HAP-1 (cell line): ENCODE measurements around the gene MOV10L1.

ENCODE experiments used
- DNase-seq, 2 experiments: peaks; one replicate each; pipeline ENCODE4 v3.0.0-alpha.2; 2016 to 2020; ENCODE audit warnings: low spot score in 2 of 2
- H3K27me3 ChIP-seq: fragments of 250-450 bp; sonication (Bioruptor Pico); 2 replicates; pipeline ENCODE4 v1.5.1; 2020; ENCODE audit warnings: low read depth, mild to moderate bottlenecking, moderate library complexity
- H3K36me3 ChIP-seq: fragments of 250-450 bp; sonication (Bioruptor Pico); replicated peaks from 2 replicates; pipeline ENCODE4 v1.5.1; 2020; ENCODE audit warnings: mild to moderate bottlenecking
- H3K4me1 ChIP-seq: fragments of 250-450 bp; sonication (Bioruptor Pico); 2 replicates; pipeline ENCODE4 v1.5.1; 2020; ENCODE audit warnings: mild to moderate bottlenecking
- H3K4me3 ChIP-seq: fragments of 250-450 bp; sonication (Bioruptor Pico); 2 replicates; pipeline ENCODE4 v1.5.1; 2020; ENCODE audit warnings: mild to moderate bottlenecking, moderate library complexity
- H3K9me3 ChIP-seq: fragments of 250-450 bp; sonication (Bioruptor Pico); 2 replicates; pipeline ENCODE4 v1.5.1; 2020; ENCODE audit warnings: mild to moderate bottlenecking, moderate library complexity
- in situ Hi-C: fragments of 300-500 bp; cut with MboI; formaldehyde crosslinking; loops from 3 replicates; pipeline ENCODE4 v1.14.3; 2020; ENCODE audit warnings: low sequenced_read_pairs, inconsistent platforms, mixed read lengths

Gene MOV10L1

DNA sequence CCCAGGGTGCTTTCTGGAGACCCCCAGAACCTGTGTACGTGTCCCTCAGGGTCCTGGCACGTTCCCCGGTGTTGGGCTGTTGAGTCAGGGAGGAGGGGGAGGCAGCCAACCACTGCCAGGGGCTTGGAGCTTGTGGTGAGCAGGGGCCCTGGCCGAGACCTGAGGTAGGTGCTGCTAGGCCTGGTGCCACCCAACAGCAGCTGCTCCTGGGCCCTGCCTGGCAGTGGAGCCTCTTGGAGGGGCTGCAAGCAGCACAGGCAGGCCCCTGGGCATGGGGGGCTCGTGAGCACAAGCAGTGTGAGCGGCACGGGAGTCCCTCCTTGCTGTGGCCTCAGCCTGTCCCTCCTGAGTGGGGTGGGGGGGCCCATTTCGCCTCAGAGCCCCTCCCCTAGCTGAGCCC is 103.8 kb downstream of the MOV10L1 start:
- no peak for DNase-seq
- H3K4me1 ChIP-seq: peaks cover 15% of the 10 kb centered on the region
- peaks cover 61% of the 10 kb centered on the region for H3K36me3 ChIP-seq
- H3K4me3 ChIP-seq: no peak overlapping the region
- H3K9me3 ChIP-seq: no peaks in the 10 kb centered on the region
- no peaks in the 10 kb centered on the region for H3K27me3 ChIP-seq
- in situ Hi-C loops: no loop called here

DNA sequence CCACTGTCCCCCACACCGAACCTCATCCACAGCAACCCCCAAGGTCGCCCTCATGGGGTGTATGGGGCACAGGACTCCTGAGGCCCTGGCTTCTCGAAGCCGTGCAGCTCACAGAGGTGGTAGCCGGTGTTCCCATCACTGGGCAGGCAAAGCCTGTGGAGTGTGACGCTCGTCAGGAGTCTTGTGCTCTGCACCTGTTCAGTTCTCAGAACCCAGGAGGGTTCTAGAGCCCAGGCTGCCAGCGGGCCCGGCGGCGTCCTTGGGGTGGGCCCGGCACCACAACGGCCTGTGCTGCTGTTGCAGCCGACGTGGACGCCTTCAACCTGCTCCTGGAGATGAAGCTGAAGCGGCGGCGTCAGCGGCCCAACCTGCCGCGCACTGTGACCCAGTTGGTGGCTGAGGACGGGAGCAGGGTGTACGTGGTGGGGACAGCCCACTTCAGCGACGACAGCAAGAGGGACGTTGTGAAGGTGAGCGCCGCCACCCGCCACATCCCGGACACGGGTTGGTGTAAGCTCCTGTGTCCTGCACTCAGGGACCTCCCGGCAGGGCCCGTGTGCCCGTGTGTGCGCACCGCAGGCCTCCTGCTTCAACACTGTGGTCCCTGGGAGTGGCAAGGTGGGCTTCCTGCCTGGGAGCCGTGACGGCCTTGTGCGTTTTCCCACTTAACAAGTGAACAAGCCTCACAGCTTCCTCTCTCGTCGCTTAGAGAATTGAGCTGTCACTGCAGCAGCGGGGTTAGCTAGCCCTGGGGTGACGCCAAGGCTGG is 104.4 kb downstream of the MOV10L1 start:
- no peaks in the 10 kb centered on the region for H3K27me3 ChIP-seq
- no peak overlapping the region for H3K4me3 ChIP-seq
- no peaks in the 10 kb centered on the region for H3K9me3 ChIP-seq
- no peak for DNase-seq
- in situ Hi-C loops: no loop called here
- H3K4me1 ChIP-seq: peaks cover 15% of the 10 kb centered on the region
- H3K36me3 ChIP-seq: peaks cover 61% of the 10 kb centered on the region

DNA sequence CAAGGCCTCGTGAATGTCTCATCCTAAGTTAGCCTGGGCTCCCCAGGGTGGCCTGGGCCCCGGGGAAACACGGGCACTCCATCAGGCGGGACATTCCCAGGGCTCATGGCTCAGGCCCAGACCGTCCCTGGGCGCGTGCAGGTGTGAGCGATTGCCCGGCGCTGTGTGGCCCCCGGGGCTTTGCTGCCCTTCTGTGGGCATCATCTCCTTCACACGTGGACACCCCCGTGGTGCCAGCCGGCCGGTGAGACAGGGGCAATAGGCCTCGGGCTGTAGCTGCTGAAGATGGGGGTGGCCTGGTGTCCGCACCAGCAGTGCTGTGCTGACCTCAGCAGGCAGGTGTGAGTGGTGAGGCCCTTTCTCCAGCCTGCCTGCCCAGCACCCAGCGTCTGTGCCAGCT is 106.5 kb downstream of the MOV10L1 start:
- H3K27me3 ChIP-seq: no peaks in the 10 kb centered on the region
- in situ Hi-C loops: no loop called here
- no peaks in the 10 kb centered on the region for H3K9me3 ChIP-seq
- DNase-seq: no peak
- peaks cover 64% of the 10 kb centered on the region for H3K36me3 ChIP-seq
- 0 out of 2 replicates have a peak, but pooled peaks cover 5% of the 10 kb centered on the region for H3K4me1 ChIP-seq
- no peak overlapping the region for H3K4me3 ChIP-seq

DNA sequence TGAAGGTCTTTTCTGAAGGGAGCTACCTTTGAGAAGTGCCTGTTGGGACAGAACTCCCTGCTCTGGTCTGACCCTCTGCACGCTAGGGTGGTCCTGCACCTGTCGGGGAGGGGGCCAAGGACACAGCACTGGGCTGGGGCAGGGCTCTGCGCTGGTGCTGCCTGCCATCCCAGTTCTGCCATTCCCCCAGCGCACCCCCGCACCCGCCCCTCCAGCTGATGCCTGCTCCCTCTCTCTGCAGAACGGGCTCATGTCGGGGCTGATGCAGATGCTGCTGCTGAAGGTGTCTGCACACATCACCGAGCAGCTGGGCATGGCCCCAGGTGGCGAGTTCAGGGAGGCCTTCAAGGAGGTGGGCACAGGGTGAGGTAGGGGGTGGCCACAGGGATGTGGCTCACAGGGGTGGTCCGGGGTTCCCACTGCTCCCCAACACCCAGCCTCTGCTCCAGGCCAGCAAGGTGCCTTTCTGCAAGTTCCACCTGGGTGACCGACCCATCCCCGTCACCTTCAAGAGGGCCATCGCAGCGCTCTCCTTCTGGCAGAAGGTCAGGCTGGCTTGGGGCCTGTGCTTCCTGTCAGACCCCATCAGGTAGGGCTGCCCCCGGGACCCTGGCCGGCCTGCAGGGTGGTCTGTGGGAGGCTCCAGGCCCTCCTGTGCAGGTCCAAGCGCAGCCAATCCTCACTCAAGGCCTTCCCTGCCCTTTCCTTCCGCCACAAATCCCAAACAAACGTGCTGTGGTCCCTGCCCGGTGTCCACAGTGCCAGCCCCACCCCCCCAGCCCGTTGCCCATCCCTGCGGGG is 107.4 kb downstream of the MOV10L1 start:
- Histone ChIP-seq H3K4me3 (no peak overlapping the region), H3K36me3 (peaks cover 54% of the 10 kb centered on the region), H3K4me1 (0 out of 2 replicates have a peak, but pooled peaks cover 5% of the 10 kb centered on the region), H3K27me3 (no peaks in the 10 kb centered on the region), H3K9me3 (no peaks in the 10 kb centered on the region)
- no peak for DNase-seq
- in situ Hi-C loops: no loop called here

DNA sequence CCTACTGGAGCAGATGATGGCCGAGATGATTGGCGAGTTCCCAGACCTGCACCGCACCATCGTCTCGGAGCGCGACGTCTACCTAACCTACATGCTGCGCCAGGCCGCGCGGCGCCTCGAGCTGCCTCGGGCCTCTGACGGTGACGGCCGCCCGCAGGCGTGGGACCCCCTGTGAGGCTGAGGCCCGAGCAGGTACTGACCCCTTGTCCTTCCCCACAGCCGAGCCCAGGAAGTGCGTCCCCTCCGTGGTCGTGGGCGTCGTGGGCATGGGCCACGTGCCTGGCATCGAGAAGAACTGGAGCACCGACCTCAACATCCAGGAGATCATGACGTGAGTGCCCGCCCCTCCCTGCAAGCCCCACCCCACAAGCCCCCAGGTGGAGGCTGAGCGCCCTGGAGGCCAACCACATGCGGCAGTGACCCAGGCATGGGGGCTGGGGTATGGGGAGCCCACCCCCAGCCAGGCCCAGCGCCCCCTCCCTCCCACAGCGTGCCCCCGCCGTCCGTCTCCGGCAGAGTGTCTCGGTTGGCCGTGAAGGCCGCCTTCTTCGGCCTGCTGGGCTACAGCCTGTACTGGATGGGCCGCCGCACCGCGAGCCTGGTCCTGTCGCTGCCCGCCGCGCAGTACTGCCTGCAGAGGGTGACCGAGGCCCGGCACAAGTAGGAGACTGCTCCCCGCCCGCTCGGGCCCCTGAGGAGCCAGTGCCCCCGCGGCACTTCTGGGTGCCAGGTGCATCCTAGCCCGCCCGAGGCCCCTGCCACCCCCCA is 108.2 kb downstream of the MOV10L1 start:
- H3K9me3 ChIP-seq: no peaks in the 10 kb centered on the region
- 0 out of 2 replicates have a peak, but pooled peaks cover 5% of the 10 kb centered on the region for H3K4me1 ChIP-seq
- in situ Hi-C loops: no loop called here
- H3K27me3 ChIP-seq: no peaks in the 10 kb centered on the region
- no peak overlapping the region for H3K4me3 ChIP-seq
- DNase-seq: no peak
- peaks cover 51% of the 10 kb centered on the region for H3K36me3 ChIP-seq

DNA sequence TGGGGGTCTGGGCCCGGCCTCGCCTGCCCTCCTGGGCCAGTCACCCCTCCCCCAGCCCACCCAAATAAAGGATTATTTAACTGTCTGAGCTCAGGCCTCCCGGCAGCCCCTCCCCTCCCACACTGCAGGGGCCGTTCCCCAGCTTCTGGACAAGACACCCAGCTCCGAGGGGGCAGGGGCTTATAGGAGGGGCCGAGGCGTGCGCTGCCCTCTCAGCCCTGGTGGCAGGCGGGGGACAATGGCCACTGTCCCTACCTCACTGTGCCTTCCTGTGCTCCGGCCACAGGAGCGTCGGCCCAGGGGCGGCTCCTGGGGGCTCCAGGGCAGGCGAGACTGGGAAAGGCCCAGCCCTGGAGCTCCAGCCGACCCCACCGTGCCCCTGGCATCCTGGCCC is 108.8 kb downstream of the MOV10L1 start:
- no peaks in the 10 kb centered on the region for H3K9me3 ChIP-seq
- H3K27me3 ChIP-seq: no peaks in the 10 kb centered on the region
- H3K4me3 ChIP-seq: no peak overlapping the region
- 0 out of 2 replicates have a peak, but pooled peaks cover 5% of the 10 kb centered on the region for H3K4me1 ChIP-seq
- in situ Hi-C loops: no loop called here
- H3K36me3 ChIP-seq: peaks cover 49% of the 10 kb centered on the region
- no peak for DNase-seq

DNA sequence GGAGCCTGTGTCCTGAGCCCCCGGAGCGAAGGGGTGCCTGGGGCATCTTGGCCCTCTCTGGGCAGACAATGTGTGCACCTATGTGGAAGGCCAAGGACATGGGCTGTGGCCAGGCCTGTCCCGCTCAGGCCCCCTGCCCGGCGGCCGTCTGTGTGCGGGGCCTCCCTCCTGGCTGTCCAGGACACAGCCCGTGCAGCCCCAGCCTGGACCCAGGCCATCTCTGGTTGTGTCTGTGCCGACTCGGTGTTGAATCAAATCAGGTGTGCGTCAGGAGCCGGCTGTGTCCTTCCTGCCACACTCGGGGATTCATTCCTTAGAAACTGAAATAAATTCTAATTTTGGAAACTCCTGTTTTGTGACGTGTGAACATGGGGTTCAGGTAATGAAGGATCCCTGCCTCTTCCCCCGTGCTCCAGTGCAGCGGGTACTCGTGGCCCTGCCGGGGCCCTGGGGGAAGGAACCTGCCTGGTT is 109.5 kb downstream of the MOV10L1 start:
- H3K9me3 ChIP-seq: no peaks in the 10 kb centered on the region
- DNase-seq: no peak
- in situ Hi-C loops: no loop called here
- H3K4me3 ChIP-seq: no peak overlapping the region
- H3K36me3 ChIP-seq: peaks cover 46% of the 10 kb centered on the region
- H3K27me3 ChIP-seq: no peaks in the 10 kb centered on the region
- 0 out of 2 replicates have a peak, but pooled peaks cover 5% of the 10 kb centered on the region for H3K4me1 ChIP-seq

DNA sequence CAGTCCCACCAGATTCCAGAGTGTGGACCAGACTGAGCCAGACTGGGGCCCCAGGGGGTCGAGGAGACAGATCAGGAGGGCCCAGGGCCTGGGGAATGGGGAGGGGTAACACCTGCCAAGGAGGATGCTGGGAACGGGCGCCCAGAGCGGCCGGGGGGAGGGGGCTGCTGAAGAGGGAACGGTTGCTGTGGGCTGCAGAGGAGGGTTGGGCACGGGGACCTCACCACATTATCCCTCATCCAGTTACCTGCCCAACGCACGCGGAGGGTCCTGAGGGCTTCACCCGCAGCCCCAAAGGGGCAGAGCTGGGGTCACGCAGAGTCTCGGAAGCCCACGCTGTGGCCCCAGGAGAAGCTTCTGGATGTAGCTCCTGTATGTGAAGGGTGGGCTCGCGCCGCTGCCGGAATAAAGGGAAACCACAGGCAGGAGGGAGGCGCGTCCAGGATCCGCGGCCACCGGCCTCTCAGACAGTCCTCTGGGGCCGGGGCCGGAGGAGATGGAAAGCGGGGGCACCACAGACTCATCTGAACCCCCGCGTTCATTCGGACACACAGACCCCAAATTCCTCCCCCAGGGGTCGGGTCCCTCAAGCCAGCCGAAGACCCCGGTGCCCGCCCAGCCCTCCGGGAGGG is 110.1 kb downstream of the MOV10L1 start:
- 0 out of 2 replicates have a peak, but pooled peaks cover 5% of the 10 kb centered on the region for H3K4me1 ChIP-seq
- no peaks in the 10 kb centered on the region for H3K27me3 ChIP-seq
- no peaks in the 10 kb centered on the region for H3K9me3 ChIP-seq
- in situ Hi-C loops: no loop called here
- peaks cover 43% of the 10 kb centered on the region for H3K36me3 ChIP-seq
- DNase-seq: peak in 1 of 2 experiments; percentile 56
- peak overlapping the region; percentile 50 for H3K4me3 ChIP-seq

DNA sequence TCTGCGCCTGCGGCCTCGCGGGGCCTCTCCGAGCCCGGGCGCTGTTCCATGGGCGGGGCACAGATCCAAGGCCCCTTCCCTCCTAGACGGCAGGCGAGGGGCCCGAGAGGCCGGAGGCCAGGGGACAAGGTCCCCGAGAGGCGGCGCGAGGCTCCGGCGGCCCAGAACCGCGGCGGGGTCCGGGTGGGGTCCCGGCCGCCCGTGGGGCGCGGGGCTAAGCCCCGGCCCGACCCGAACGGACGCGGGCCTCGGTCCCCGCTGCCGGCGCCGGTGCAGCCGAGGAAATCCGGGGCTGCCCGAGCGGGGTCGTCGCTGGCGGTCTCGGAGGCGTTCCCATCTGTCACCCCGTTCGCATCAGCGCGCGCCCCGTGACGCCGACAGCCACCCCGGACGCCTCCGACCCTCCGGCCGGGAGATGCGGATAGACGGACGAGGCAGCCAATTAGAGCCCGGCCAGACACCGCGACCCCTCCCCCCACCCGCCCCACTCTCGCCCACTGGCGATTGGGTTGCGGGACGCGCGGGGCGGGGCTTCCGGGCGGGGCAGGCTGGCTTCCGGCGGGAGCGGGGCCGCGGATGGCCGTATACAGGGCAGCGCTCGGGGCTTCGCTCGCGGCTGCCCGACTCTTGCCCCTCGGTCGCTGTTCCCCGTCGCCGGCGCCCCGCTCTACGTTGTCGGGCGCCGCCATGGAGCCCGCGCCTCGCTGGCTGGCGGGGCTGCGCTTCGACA is 110.8 kb downstream of the MOV10L1 start, which contains the start of gene SELENOO:
TSS of gene SELENOO (plus strand) at position 551 of the 730 bp plus-strand sequence. CDS start at position 577, 26 bp downstream.
- H3K9me3 ChIP-seq: no peaks in the 10 kb centered on the region
- in situ Hi-C loops: no loop called here
- DNase-seq: peak; percentile 76 to 93
- 0 out of 2 replicates have a peak, but pooled peaks cover 5% of the 10 kb centered on the region for H3K4me1 ChIP-seq
- peak within 1 kb of the TSS; percentile 50 for H3K4me3 ChIP-seq
- H3K36me3 ChIP-seq: peaks cover 42% of the 10 kb centered on the region
- no peaks in the 10 kb centered on the region for H3K27me3 ChIP-seq

DNA sequence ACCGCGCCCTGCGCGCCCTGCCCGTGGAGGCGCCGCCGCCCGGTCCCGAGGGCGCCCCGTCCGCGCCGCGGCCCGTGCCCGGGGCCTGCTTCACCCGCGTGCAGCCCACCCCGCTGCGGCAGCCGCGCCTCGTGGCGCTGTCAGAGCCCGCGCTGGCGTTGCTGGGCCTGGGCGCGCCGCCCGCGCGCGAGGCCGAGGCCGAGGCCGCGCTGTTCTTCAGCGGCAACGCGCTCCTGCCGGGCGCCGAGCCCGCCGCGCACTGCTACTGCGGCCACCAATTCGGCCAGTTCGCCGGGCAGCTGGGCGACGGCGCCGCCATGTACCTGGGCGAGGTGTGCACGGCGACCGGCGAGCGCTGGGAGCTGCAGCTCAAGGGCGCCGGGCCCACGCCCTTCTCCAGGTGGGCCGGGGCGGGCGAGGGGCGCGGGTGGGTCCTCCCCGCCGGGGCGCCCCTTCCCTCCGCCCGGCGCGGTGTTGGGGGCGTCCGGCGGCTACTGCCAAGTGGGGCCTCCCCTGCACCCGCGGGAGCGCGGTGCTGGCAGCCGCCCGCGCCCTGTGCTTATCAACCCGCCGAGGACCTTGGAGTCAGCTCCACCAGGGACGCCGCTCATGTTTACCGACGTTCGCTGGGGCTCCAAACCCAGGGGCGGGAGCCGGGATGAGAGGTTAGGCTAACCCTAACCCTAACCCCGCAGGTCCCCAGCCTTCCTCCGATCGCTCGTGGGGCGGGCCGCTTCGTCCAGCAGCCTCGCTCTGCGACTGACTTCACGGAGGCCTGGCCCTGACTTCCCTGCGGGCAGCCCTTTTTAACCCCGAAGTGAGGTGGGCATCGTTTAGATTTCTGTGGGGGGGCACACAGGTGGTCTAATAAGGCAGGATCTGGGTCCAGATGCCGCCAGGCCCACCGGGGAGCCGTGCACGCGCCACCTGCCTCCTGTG is 111.7 kb downstream of the MOV10L1 start:
- Histone ChIP-seq H3K4me3 (peak overlapping the region; percentile 50), H3K4me1 (0 out of 2 replicates have a peak, but pooled peaks cover 5% of the 10 kb centered on the region), H3K36me3 (peaks cover 39% of the 10 kb centered on the region), H3K9me3 (no peaks in the 10 kb centered on the region), H3K27me3 (no peaks in the 10 kb centered on the region)
- no peak for DNase-seq
- in situ Hi-C loops: no loop called here

DNA sequence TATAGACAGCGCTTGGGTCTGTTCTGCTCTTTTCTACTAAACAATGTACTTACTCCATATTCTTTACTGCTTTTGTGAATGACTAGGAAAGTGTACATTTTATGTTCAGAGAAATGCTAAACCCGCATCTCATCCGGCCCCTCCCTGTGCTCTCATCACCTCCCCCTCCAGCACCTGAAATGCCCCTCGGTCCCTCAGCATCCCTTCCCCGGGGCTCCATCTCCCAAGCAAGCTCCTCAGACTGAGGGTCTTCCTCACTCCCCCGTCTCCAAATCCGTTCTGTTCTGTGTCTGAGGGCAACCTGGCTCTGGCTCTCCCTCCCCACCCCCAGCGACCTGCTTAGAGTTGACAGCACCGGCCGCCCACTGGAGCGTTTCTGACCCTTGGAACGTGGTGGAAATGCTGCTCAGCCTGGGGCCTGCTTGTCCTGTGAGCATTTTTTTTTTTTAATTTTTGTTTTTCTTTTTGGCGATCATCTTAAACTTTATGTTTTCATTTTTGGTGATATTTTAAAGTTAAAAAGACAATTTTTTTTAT is 112.4 kb downstream of the MOV10L1 start:
- H3K9me3 ChIP-seq: no peaks in the 10 kb centered on the region
- in situ Hi-C loops: no loop called here
- 0 out of 2 replicates have a peak, but pooled peaks cover 5% of the 10 kb centered on the region for H3K4me1 ChIP-seq
- H3K4me3 ChIP-seq: peak overlapping the region; percentile 50
- no peaks in the 10 kb centered on the region for H3K27me3 ChIP-seq
- H3K36me3 ChIP-seq: peaks cover 45% of the 10 kb centered on the region
- DNase-seq: no peak
